Thyroid gland (tissue), 4 donors: ENCODE results near the gene MBL2. TPM values are rescaled to one million over a fixed set of nuclear protein-coding genes. Genes with fewer than 3 reads are reported as not detected.

ENCODE experiments used
- DNase-seq, 2 donors: peaks; one replicate each; pipeline ENCODE4 v3.0.0-alpha.2; 2019
- H3K27ac ChIP-seq, 3 donors: fragments of 200-600 bp; sonication (generic); 1 replicate in 2 of 3; 2 replicates in 1 of 3; pipeline ENCODE4 v1.5.1; 2016 to 2019; ENCODE audit warnings: mild to moderate bottlenecking in 1 of 3, moderate library complexity in 1 of 3
- H3K27me3 ChIP-seq: fragments of 200-600 bp; sonication (generic); one replicate; pipeline ENCODE4 v1.5.1; 2019
- H3K36me3 ChIP-seq, 2 donors: fragments of 200-600 bp; sonication (generic); one replicate each; pipeline ENCODE4 v1.5.1; 2016 to 2019
- H3K4me1 ChIP-seq, 2 donors: fragments of 200-600 bp; sonication (generic); one replicate each; pipeline ENCODE4 v1.5.1; 2017 to 2019
- H3K4me3 ChIP-seq, 3 donors: fragments of 200-600 bp; sonication (generic); replicated peaks in 1 of 3; 1 replicate in 2 of 3; 2 replicates in 1 of 3; pipeline ENCODE4 v1.5.1; 2016; ENCODE audit warnings: mild to moderate bottlenecking in 1 of 3
- H3K9me3 ChIP-seq: fragments of 200-600 bp; sonication (generic); one replicate; pipeline ENCODE4 v1.5.1; 2017
- POLR2A ChIP-seq, 2 donors: fragments of 450-650 bp; IDR thresholded peaks; one replicate each; pipeline ENCODE4 v1.6.1; 2017; ENCODE audit warnings: antibody characterized with exemption in 2 of 2, mild to moderate bottlenecking in 2 of 2, moderate library complexity in 1 of 2
- WGBS, 2 donors: methylation state at CpG; one replicate each; pipeline ENCODE4 v1.1.5; 2017; 5-methylcytosine and 5-hydroxymethylcytosine counted together
- intact Hi-C: fragments of 100-400 bp; cut with DNase I; formaldehyde crosslinking; loops from one replicate; pipeline ENCODE4 v1.15.1; 2023
- total RNA-seq, 4 donors: library from RNA; depleted of rRNA; stranded (reverse); fragments of >200 nt; gene quantifications; one replicate each; pipeline ENCODE4 v1.2.3, GENCODE V29; 2016
- TF ChIP-seq, protein P1 (sequence below), 6 experiments: fragments of 200-600 bp in 3 of 6; fragments of 450-650 bp in 3 of 6; sonication (generic) in 3 of 6; IDR thresholded peaks; one replicate each; pipeline ENCODE4 v1.5.1; 2016 to 2019; ENCODE audit warnings: antibody characterized with exemption in 6 of 6, mild to moderate bottlenecking in 2 of 6, inconsistent platforms in 1 of 6, moderate library complexity in 1 of 6

Gene MBL2
- total RNA-seq, 4 donors from 2014 or later = not detected

DNA sequence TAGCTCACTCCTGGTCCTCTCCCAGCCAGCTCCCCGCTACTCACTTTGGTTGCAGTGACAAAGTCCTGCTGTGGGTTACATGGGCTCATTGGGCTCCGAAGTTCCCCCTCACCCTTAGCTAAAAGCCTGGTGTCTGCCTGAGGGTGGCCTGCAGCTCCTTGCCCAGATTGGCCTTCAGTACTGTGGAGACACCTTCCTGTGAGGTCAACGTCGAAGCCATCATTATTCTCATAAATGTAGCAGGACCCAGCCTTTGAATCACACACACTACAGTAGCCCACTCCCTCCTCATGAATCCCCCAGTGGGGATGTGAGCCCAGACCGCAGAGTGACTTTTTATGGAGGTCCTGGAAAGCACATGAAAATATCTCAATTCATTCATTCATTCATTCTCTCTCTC, 10.5 kb downstream of the MBL2 start:
- Histone ChIP-seq H3K36me3 (no peaks in the 10 kb centered on the region), H3K27me3 (no peaks in the 10 kb centered on the region), H3K9me3 (no peaks in the 10 kb centered on the region), H3K4me3 (no peak overlapping the region), H3K27ac (no peak overlapping the region), H3K4me1 (no peaks in the 10 kb centered on the region)
- no peak for DNase-seq
- intact Hi-C loops = no loop called here
- WGBS, 2 donors = 89 to 94% methylated on average over 5 of the region's 5 CpGs
- no peak for TF ChIP-seq POLR2A (IDR thresholded peaks at IDR 0.05)
- TF ChIP-seq, protein P1, sequence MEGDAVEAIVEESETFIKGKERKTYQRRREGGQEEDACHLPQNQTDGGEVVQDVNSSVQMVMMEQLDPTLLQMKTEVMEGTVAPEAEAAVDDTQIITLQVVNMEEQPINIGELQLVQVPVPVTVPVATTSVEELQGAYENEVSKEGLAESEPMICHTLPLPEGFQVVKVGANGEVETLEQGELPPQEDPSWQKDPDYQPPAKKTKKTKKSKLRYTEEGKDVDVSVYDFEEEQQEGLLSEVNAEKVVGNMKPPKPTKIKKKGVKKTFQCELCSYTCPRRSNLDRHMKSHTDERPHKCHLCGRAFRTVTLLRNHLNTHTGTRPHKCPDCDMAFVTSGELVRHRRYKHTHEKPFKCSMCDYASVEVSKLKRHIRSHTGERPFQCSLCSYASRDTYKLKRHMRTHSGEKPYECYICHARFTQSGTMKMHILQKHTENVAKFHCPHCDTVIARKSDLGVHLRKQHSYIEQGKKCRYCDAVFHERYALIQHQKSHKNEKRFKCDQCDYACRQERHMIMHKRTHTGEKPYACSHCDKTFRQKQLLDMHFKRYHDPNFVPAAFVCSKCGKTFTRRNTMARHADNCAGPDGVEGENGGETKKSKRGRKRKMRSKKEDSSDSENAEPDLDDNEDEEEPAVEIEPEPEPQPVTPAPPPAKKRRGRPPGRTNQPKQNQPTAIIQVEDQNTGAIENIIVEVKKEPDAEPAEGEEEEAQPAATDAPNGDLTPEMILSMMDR (IDR thresholded peaks at IDR 0.05) = no peak

DNA sequence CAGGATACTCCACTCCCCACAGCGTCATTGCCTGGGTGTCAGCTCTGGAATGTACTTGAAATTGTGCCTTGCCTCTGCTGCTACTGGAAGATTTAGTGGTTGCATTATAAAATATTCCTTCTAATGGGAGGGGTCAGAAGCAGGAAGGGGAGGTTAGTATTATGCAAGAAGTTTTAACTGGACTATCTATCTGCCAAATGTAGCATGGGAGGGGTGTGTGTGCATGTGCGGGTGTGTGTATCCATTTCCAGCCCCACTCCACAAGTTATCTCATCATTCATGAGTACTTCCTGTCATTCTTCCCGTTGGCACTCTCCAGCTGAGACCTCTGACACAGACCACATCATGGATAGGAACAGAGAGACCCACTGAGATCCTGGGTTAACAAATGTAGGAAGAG, 13.4 kb downstream of the MBL2 start:
- intact Hi-C loops = no loop called here
- TF ChIP-seq, protein P1 (IDR thresholded peaks at IDR 0.05) = no peak
- no peak for TF ChIP-seq POLR2A (IDR thresholded peaks at IDR 0.05)
- DNase-seq = no peak
- WGBS, 2 donors = 55 to 69% methylated on average over 3 of the region's 3 CpGs
- Histone ChIP-seq H3K27ac (no peak overlapping the region), H3K27me3 (no peaks in the 10 kb centered on the region), H3K9me3 (no peaks in the 10 kb centered on the region), H3K4me1 (no peaks in the 10 kb centered on the region), H3K4me3 (no peak overlapping the region), H3K36me3 (no peaks in the 10 kb centered on the region)

DNA sequence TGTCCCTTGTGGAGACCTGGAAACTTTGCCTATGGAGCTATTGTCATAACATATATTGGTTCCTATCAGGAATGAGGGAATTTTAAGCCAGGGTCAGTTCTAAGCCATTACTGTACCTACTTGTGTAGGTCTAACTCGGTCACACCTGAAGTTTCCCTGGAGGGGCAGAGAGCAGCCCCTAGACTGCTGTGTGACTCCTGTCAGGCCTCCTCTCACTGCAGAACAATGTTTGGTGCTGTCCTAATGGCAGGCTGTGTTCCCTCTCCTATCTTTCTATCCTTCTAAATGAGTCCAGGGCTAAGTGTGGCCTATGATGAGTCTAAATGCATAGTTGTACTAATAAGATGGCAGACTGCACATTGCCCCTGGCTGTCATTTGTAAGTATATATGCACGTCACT, 14.2 kb downstream of the MBL2 start:
- 94 to 99% methylated on average over 2 of the region's 2 CpGs for WGBS, 2 donors
- Histone ChIP-seq H3K27ac (no peak overlapping the region), H3K27me3 (no peaks in the 10 kb centered on the region), H3K4me3 (no peak overlapping the region), H3K9me3 (no peaks in the 10 kb centered on the region), H3K4me1 (no peaks in the 10 kb centered on the region), H3K36me3 (no peaks in the 10 kb centered on the region)
- no peak for DNase-seq
- TF ChIP-seq, protein P1 (IDR thresholded peaks at IDR 0.05) = no peak
- TF ChIP-seq POLR2A (IDR thresholded peaks at IDR 0.05) = no peak
- intact Hi-C loops = no loop called here

DNA sequence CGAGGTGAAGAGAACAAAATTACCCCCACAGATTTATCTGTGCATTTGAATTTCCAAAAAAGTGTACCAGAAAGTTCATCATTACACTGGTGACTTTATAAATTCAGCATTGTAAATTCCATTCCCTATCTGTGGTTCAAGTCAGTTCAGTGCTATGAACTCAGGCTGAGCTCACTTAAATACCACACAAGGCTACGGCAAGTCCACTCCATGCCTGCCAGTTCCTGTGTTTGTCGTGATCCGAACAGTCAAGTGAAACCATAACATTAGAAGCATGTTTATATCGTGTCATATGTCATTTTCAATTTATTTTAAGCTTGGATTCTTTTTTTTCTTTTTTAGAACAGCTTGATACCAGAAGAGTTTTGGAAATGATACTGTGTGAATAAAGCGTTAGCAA, 14.8 kb downstream of the MBL2 start:
- intact Hi-C loops = no loop called here
- TF ChIP-seq, protein P1 (IDR thresholded peaks at IDR 0.05) = no peak
- TF ChIP-seq POLR2A (IDR thresholded peaks at IDR 0.05) = no peak
- DNase-seq = no peak

DNA sequence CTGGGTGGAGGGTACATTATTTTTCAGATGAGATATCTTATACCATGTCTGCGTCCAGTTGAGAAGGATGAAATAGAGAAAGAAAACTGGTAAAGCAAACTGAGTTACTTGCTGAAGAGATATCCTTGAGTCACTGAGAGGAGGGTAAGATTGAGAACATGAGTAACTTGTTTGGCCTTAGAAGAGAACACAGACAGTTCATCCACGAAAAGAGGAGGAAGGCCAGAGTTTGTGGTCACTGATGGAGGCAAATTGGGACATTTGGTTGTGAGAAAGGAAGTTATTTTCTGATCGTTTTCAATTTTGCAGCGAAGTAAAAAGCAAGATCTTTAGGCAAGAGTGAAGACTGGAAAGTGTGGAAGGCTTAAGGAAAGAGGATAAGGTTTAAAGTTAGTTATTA, 15.6 kb downstream of the MBL2 start:
- intact Hi-C loops = no loop called here
- Histone ChIP-seq H3K27ac (no peak overlapping the region), H3K27me3 (no peaks in the 10 kb centered on the region), H3K36me3 (no peaks in the 10 kb centered on the region), H3K4me1 (no peaks in the 10 kb centered on the region), H3K4me3 (no peak overlapping the region), H3K9me3 (no peaks in the 10 kb centered on the region)
- TF ChIP-seq POLR2A (IDR thresholded peaks at IDR 0.05) = no peak
- TF ChIP-seq, protein P1 (IDR thresholded peaks at IDR 0.05) = no peak
- WGBS, 2 donors = 77 to 85% methylated on average over 4 of the region's 4 CpGs
- DNase-seq = no peak

More for the DNA sequence above, 14.8 kb downstream of the MBL2 start:
- Histone ChIP-seq H3K9me3 (no peaks in the 10 kb centered on the region), H3K36me3 (no peaks in the 10 kb centered on the region), H3K4me3 (no peak overlapping the region), H3K27me3 (no peaks in the 10 kb centered on the region), H3K27ac (no peak overlapping the region), H3K4me1 (no peaks in the 10 kb centered on the region)
- WGBS, 2 donors = 74 to 77% methylated on average over 6 of the region's 6 CpGs
